Activated CD8-positive, alpha-beta T cell treated with anti-CD3 and anti-CD28 coated beads, Interleukin-2, amount 10 ng/mL, durations not matched to agents 7 days and 5 days (primary cell): ENCODE data around the gene ACTRT2. TPM values are rescaled to one million over a fixed set of nuclear protein-coding genes. Genes with fewer than 3 reads are reported as not detected.

Source experiments
- ATAC-seq: fragments of 150-1000 bp; cut with Tn5 transposase; one replicate; pipeline ENCODE4 v1.10.0; 2021; ENCODE audit warnings: moderate library complexity
- CTCF ChIA-PET: fragments of 350-600 bp; sonication (Branson Sonifier 250); formaldehyde crosslinking; loops from one replicate; lab custom pipeline; 2021; ENCODE audit warnings: antibody characterized with exemption; lab: Charles Lee
- POLR2A ChIA-PET: fragments of 350-600 bp; sonication (Branson Sonifier 250); formaldehyde crosslinking; loops from one replicate; lab custom pipeline; 2021; ENCODE audit warnings: antibody characterized with exemption; lab: Charles Lee
- DNase-seq: peaks from one replicate; pipeline ENCODE4 v3.0.0-alpha.2; 2020
- H3K27ac Mint-ChIP-seq: one replicate; pipeline ENCODE4 v1.8.0; 2021; ENCODE audit warnings: mild to moderate bottlenecking, mixed read lengths
- H3K27me3 Mint-ChIP-seq: one replicate; pipeline ENCODE4 v1.8.0; 2021; ENCODE audit warnings: low read depth, mixed read lengths
- H3K36me3 Mint-ChIP-seq: one replicate; pipeline ENCODE4 v1.8.0; 2021; ENCODE audit warnings: low read depth, mixed read lengths
- H3K4me1 Mint-ChIP-seq: one replicate; pipeline ENCODE4 v1.8.0; 2021; ENCODE audit warnings: low read depth, mixed read lengths
- H3K4me3 Mint-ChIP-seq: one replicate; pipeline ENCODE4 v1.8.0; 2021; ENCODE audit warnings: mild to moderate bottlenecking, mixed read lengths
- H3K9me3 Mint-ChIP-seq: one replicate; pipeline ENCODE4 v1.8.0; 2022; ENCODE audit warnings: mixed read lengths; ENCODE audit not compliant: insufficient read depth
- total RNA-seq, 2 experiments: library from RNA; stranded (reverse); gene quantifications; one replicate each; pipeline ENCODE4 v1.2.3, GENCODE V29; 2021

The ACTRT2 gene
- total RNA-seq, 2 experiments from 2014 or later, result not detected

DNA sequence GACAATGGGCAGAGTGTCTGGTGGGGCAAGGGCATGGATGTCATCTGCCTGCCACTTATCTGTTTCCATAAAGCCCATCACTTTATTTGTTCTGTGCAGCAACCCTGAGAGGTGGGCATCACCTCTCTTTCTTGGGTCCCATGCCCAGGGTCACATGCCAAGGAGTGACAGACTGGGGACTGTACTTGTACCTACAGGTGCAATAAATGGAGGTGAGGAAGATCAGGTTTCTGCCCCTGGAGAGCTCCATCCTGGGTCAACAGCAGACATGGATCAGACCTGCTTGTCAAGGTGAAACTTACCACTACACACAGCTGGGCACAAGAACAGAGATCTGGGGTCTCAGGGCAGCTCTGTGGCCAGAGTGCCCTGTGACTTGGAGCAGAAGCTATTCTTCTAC lies 29.3 kb downstream of the ACTRT2 start:
- no peak overlapping the region for H3K27ac Mint-ChIP-seq
- ChIA-PET POLR2A (no interaction called here), CTCF (no interaction called here)
- DNase-seq (no peak), ATAC-seq (no peak)
- no peak overlapping the region for H3K4me3 Mint-ChIP-seq
- H3K9me3 Mint-ChIP-seq, result no peaks in the 10 kb centered on the region
- no peaks in the 10 kb centered on the region for H3K36me3 Mint-ChIP-seq
- no peaks in the 10 kb centered on the region for H3K4me1 Mint-ChIP-seq
- peaks cover 13% of the 10 kb centered on the region for H3K27me3 Mint-ChIP-seq

DNA sequence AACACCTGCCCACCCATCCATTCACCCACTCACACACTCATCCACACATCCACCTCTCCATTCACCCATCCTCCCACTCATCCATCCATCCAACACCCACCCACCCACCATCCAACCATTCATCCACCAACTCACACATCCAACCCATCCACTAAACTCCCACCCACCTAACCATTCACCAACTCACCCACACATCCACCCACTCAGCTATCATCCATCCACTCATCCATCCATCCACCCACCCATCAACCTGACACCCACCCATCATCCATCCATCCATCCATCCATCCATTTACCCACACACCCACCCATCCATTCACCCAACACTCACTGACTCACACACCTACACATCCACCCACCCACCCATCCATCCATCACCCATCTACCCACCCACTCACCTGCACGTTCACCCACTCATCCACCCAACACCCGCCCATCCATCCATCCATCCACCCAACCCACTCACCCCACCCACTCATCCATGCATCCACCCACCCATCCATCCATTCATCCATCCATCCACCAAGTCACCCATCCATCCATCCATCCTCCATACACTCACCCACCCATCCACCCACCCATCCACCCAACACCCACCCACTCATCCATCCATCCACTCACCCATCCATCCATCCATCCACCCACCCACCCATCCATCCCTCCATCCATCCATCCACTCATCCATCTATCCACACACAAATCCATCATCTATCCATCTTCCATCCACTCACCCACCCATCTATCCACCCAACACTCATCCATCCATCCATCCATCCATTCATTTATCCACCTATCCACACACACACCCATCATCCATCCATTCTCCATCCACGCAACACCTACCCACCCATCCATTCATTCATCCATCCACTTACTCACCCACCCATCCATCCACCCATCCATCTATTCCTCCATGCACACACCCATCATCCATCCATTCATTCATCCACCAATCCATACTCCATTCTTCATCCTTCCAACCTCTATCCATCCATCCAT lies 30.3 kb downstream of the ACTRT2 start:
- Mint-ChIP-seq H3K27me3 (peaks cover 9% of the 10 kb centered on the region), H3K27ac (no peak overlapping the region), H3K36me3 (no peaks in the 10 kb centered on the region), H3K4me1 (no peaks in the 10 kb centered on the region), H3K9me3 (no peaks in the 10 kb centered on the region), H3K4me3 (no peak overlapping the region)
- CTCF ChIA-PET, result no interaction called here
- POLR2A ChIA-PET, result no interaction called here
- ATAC-seq (no peak), DNase-seq (no peak)

DNA sequence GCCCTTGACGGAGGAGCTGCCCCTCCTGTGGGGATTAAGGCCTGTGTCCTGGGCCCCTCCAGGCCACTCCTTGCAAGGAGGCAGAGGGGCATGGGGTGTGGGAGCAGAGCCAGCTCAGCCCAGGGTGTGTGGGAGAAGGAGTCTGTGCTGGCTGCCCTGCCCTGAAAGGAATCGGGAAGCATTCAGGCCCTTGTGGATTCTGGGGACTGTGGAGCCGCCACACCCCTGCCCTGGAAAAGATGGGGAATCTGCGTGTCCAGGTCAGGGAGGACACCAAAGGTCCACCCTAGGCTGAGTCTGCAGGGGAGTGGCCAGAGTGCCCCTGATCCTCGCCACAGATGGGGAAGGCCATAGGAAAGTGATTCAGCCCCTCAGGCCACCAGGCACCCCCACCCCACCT lies 31.2 kb downstream of the ACTRT2 start:
- H3K4me1 Mint-ChIP-seq, result no peaks in the 10 kb centered on the region
- ATAC-seq, result no peak

DNA sequence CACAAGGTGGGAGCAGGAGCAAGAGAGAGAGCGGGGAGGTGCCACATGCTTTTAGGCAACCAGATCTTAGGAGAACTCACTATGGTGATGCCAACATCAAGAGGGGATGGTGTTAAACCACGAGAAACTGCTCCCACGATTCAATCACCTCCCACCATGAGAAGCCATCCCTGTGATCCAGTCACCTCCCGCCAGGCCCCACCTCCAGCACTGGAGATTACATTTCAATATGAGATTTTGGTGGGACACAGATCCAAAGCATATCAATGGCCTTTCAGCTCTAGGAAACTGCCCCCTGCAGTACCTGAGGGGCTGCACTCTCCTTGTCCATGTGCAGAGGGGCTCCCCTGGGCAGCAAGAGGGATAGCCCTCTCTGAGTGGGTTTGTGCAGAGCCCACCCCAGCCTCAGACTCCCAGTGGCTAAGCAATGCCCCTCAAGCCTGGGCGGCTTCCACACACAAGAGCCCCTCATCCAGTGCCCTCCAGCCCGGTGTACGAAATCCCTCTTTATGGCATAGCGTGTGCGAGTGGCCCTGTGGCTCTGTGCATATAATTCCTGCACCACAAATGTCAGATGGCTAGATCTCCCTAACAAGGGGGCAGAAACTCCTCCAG lies 32.2 kb downstream of the ACTRT2 start:
- H3K36me3 Mint-ChIP-seq, result no peaks in the 10 kb centered on the region
- H3K27ac Mint-ChIP-seq, result no peak overlapping the region
- ATAC-seq (no peak), DNase-seq (no peak)
- no peaks in the 10 kb centered on the region for H3K4me1 Mint-ChIP-seq
- peaks cover 2% of the 10 kb centered on the region for H3K27me3 Mint-ChIP-seq
- POLR2A ChIA-PET, result no interaction called here
- H3K9me3 Mint-ChIP-seq, result no peaks in the 10 kb centered on the region
- CTCF ChIA-PET, result no interaction called here
- H3K4me3 Mint-ChIP-seq, result no peak overlapping the region

More for the DNA sequence above, 31.2 kb downstream of the ACTRT2 start:
- H3K27ac Mint-ChIP-seq, result no peak overlapping the region
- H3K27me3 Mint-ChIP-seq, result peaks cover 6% of the 10 kb centered on the region
- ChIA-PET CTCF (no interaction called here), POLR2A (no interaction called here)
- no peak for DNase-seq
- H3K9me3 Mint-ChIP-seq, result no peaks in the 10 kb centered on the region
- H3K4me3 Mint-ChIP-seq, result no peak overlapping the region
- no peaks in the 10 kb centered on the region for H3K36me3 Mint-ChIP-seq

DNA sequence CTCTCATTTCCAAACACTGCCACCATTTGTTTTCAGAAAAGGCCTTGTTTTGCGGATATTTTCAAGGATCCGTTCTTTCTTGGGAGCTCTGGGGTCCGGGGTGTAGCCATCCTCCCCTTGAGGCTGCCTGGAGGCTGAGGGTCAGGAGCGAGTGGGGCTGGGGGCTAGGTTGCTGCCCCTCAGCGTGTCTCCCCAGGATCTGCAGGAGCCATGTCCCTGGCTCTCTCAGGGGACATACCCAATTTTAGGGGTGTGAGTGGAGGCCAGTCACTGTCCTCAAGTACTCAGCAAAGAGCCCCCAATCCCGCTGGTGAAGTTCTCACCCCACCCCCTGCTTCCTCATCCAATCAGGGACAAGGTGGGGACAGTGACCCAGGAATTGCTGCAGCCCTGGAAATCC lies 32.7 kb downstream of the ACTRT2 start:
- CTCF ChIA-PET, result no interaction called here
- no peaks in the 10 kb centered on the region for H3K36me3 Mint-ChIP-seq
- no peak for DNase-seq
- H3K9me3 Mint-ChIP-seq, result no peaks in the 10 kb centered on the region
- POLR2A ChIA-PET, result no interaction called here
- no peak overlapping the region for H3K4me3 Mint-ChIP-seq
- peaks cover 2% of the 10 kb centered on the region for H3K27me3 Mint-ChIP-seq
- no peaks in the 10 kb centered on the region for H3K4me1 Mint-ChIP-seq
- no peak overlapping the region for H3K27ac Mint-ChIP-seq
- ATAC-seq, result no peak

DNA sequence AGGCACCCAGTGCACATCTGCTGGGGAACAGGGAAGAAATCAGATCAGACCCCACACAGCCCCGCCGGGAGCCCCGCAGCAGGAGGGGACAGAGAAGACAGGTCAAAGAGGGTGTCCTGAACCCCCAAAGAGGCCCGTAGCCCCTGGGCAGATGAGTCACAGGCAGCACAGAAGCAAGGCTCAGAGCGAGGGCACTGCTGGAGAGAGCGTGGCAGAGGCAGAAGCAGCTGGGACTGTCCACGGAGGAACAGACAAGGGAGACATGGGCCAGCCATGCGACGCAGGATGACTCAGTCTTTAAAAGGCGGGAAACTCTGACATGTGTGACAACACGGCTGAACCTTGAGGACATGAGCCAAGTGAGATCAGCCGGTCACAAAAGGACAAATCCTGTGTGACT lies 33.2 kb downstream of the ACTRT2 start:
- Mint-ChIP-seq H3K4me3 (no peak overlapping the region), H3K36me3 (no peaks in the 10 kb centered on the region), H3K27me3 (peaks cover 2% of the 10 kb centered on the region), H3K4me1 (no peaks in the 10 kb centered on the region), H3K27ac (no peak overlapping the region), H3K9me3 (no peaks in the 10 kb centered on the region)
- CTCF ChIA-PET, result no interaction called here
- POLR2A ChIA-PET, result no interaction called here
- no peak for ATAC-seq
- no peak for DNase-seq

DNA sequence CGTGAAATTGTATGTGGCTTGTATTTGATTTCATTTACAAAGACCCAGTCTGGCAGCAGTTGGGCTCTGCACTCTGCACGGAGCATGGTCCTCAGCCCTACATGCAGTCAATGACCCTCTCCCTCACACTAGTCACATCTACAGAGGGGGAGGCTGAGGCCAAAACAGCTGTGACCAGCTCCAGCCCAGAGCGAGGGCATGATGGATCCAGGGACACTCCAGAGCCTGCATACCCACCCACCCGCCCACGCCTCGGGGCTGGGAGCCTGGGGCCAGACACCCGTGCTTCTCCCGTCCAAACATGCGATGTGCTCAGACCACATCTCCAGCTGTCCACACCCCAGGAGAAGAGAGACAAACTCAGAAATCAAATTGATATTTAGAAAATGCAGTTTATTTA lies 33.8 kb downstream of the ACTRT2 start:
- Mint-ChIP-seq H3K9me3 (no peaks in the 10 kb centered on the region), H3K27ac (no peak overlapping the region), H3K4me3 (no peak overlapping the region), H3K4me1 (no peaks in the 10 kb centered on the region), H3K36me3 (no peaks in the 10 kb centered on the region), H3K27me3 (peaks cover 2% of the 10 kb centered on the region)
- CTCF ChIA-PET, result no interaction called here
- ATAC-seq (no peak), DNase-seq (no peak)
- POLR2A ChIA-PET, result no interaction called here

DNA sequence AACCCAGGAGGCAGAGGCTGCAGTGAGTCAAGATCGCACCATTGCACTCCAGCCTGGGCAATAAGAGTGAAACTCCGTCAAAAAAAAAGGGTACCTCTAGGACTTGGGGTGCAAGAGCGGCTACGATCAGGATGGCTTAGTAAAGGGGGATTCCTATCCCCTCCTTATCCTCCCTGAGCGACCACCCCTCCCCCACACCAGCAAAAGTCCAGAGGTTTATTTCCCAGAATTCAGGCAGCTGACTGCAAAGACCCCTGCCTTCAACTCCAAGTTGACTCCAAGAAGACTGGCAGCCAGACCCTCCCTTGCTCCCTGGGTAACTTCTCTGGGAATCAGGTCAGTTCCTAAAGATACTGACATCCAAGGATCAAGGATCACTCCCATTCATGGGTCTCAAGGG lies 35.4 kb downstream of the ACTRT2 start:
- POLR2A ChIA-PET, result no interaction called here
- no peaks in the 10 kb centered on the region for H3K4me1 Mint-ChIP-seq
- ATAC-seq, result no peak
- no peaks in the 10 kb centered on the region for H3K36me3 Mint-ChIP-seq
- no peak for DNase-seq
- no peaks in the 10 kb centered on the region for H3K9me3 Mint-ChIP-seq
- no peak overlapping the region for H3K27ac Mint-ChIP-seq
- H3K4me3 Mint-ChIP-seq, result no peak overlapping the region
- peaks cover 2% of the 10 kb centered on the region for H3K27me3 Mint-ChIP-seq
- CTCF ChIA-PET, result no interaction called here

DNA sequence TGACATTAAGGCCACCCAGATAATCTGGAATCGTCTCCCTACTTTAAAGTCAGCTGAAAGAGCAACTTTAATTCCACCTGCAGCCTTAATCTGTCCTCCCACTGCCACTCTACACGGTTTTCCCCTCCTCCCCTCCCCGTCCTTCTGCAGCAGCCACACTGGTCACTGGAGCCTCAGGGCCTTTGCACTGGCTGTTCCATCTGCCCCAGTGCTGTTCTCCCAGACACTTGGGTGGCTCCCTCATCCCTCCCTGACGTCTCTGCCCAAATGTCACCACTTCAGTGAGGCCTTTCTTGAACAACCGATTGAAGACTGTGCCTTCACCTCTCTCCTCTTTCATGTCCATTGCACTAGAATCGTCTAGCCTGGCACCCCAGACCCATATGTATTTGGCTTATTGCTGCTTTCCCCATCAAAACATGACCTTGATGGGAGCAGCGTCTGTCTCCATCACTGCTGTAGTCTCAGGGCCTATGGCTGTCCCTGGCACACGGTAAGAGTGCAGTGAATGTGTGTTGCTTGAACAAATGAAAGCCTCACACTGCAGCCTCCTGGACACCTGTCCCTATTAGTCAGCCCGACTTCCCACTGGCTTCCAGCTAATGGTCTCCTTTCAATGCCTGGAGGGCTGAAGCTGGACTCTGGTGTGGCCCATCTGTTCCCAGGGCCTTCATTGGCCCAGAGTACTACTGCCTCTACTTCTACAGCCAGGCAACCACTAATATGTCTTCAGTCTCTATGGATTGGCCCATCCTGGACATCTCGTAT lies 37.2 kb downstream of the ACTRT2 start:
- ChIA-PET CTCF (no interaction called here), POLR2A (no interaction called here)
- Mint-ChIP-seq H3K36me3 (no peaks in the 10 kb centered on the region), H3K4me1 (no peaks in the 10 kb centered on the region), H3K9me3 (no peaks in the 10 kb centered on the region), H3K4me3 (no peak overlapping the region), H3K27ac (no peak overlapping the region), H3K27me3 (peaks cover 2% of the 10 kb centered on the region)
- DNase-seq, result no peak
- ATAC-seq, result no peak

DNA sequence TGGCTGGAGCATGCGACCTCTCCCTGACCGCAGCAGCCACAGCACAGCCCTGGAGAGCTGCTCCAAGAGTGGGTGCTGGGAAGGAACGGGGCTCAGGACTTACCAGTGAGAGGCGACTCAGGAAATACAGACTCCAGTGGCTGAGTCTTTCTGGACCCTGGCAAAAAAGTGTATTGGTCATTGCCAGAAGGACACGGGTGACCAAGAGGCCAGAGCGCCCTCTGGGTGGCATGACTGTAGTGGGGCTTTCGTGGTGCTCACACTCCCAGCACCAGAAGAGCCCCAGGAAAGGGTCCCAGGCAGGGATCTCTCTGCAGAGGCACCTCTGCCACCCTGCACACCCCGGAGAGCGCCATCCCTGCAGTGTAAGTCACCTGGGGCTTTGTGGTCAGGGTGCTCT lies 38.9 kb downstream of the ACTRT2 start:
- peaks cover 2% of the 10 kb centered on the region for H3K27me3 Mint-ChIP-seq
- CTCF ChIA-PET, result no interaction called here
- no peak overlapping the region for H3K4me3 Mint-ChIP-seq
- H3K27ac Mint-ChIP-seq, result no peak overlapping the region
- DNase-seq (no peak), ATAC-seq (no peak)
- POLR2A ChIA-PET, result no interaction called here
- no peaks in the 10 kb centered on the region for H3K36me3 Mint-ChIP-seq
- no peaks in the 10 kb centered on the region for H3K4me1 Mint-ChIP-seq
- no peaks in the 10 kb centered on the region for H3K9me3 Mint-ChIP-seq

DNA sequence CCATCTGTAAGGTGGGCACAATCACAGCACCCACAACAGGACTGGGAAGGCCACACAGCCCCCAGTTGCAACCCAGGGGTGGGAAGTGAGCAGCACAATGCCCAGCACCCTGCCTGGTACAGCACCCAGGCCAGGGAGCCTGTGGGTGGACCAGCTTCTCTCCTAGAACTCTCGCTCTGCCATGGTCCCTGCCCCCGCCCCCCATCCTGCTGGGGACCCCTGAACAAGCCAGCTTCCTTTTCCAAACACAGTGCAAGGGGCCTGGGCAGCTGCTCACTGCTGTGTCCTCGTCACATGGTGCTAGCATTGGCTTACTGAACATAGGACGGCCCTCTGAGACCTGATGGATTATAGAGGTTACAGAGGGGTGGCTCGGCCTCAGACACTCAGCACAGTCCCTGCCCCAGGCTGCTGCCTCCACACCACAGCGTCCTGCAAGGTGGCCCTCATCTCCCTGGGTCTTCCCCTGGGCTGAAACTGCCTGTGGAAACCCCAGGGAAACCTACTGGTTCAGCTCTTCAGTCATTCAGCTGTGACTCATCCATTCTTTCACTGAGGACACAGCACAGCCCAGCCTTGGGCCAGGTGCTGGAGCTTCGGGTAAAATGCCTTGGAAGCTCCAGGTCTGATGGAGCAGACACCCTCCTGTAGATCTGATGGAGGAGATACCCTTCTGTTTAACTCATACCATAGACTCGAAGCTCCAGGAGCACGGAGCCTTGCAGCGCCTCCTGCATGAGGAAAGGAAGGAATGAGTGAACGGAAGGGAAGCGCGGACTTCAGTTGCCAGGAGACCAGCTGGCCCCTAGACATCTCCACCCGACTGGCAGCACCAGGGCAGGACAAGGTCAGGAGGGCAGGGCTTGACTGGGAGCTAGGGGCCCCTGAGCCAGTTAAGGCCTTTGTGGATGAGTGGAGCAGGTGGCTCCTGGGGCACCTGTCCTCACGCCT lies 39.6 kb downstream of the ACTRT2 start:
- Mint-ChIP-seq H3K36me3 (no peaks in the 10 kb centered on the region), H3K9me3 (no peaks in the 10 kb centered on the region), H3K27me3 (peaks cover 2% of the 10 kb centered on the region), H3K4me3 (no peak overlapping the region), H3K27ac (no peak overlapping the region), H3K4me1 (no peaks in the 10 kb centered on the region)
- CTCF ChIA-PET, result no interaction called here
- no peak for ATAC-seq
- no peak for DNase-seq
- POLR2A ChIA-PET, result no interaction called here
